CD8-positive, alpha-beta memory T cell (primary cell): ENCODE results near the gene AP1M2. TPM values are rescaled to one million over a fixed set of nuclear protein-coding genes. Genes with fewer than 3 reads are reported as not detected.
A peak's percentile ranks its signal among the peaks of the same experiment; 100 is the strongest.
"Not testable (repeated sequence)": the region's sequence is repeated elsewhere in the genome, so short reads cannot be mapped to it uniquely, and the experiment has no call there.

Source experiments
- CTCF ChIA-PET: fragments of 350-600 bp; sonication (Branson Sonifier 250); formaldehyde crosslinking; loops from one replicate; lab custom pipeline; 2021; ENCODE audit warnings: antibody characterized with exemption; lab: Charles Lee
- POLR2A ChIA-PET: fragments of 350-600 bp; sonication (Branson Sonifier 250); formaldehyde crosslinking; loops from one replicate; lab custom pipeline; 2021; ENCODE audit warnings: antibody characterized with exemption; lab: Charles Lee
- DNase-seq, 5 donors: peaks; one replicate each; pipeline versions ENCODE4 v3.0.0 to v3.0.0-alpha.2; 2020 to 2022; ENCODE audit warnings: mixed read lengths in 1 of 5
- H3K27ac ChIP-seq: one replicate; pipeline ENCODE4 v1.7.0; 2013; ENCODE audit warnings: low read depth, mild to moderate bottlenecking, low read length, moderate library complexity
- H3K27me3 ChIP-seq: 2 replicates; pipeline ENCODE4 v1.7.0; 2013; ENCODE audit warnings: low read length, mild to moderate bottlenecking; ENCODE audit not compliant: insufficient read depth, poor library complexity, severe bottlenecking
- H3K36me3 ChIP-seq: 2 replicates; pipeline ENCODE4 v1.7.0; 2013; ENCODE audit warnings: mild to moderate bottlenecking, low read length, moderate library complexity; ENCODE audit not compliant: insufficient read depth
- H3K4me1 ChIP-seq: 2 replicates; pipeline ENCODE4 v1.7.0; 2013; ENCODE audit warnings: mild to moderate bottlenecking, low read length, moderate library complexity; ENCODE audit not compliant: insufficient read depth
- H3K4me3 ChIP-seq: 2 replicates; pipeline ENCODE4 v1.7.0; 2013; ENCODE audit warnings: mild to moderate bottlenecking, low read length
- H3K9me3 ChIP-seq: 2 replicates; pipeline ENCODE4 v1.7.0; 2013; ENCODE audit warnings: mild to moderate bottlenecking, low read length
- H3K27ac Mint-ChIP-seq, 8 donors: one replicate each; pipeline ENCODE4 v1.8.0; 2020 to 2021; ENCODE audit warnings: mixed read lengths in 8 of 8, mild to moderate bottlenecking in 6 of 8, inconsistent platforms in 3 of 8, moderate library complexity in 3 of 8
- H3K27me3 Mint-ChIP-seq, 2 donors: one replicate each; pipeline ENCODE4 v1.8.0; 2020 to 2021; ENCODE audit warnings: mixed read lengths in 2 of 2, mild to moderate bottlenecking in 1 of 2, moderate library complexity in 1 of 2
- H3K36me3 Mint-ChIP-seq, 3 donors: one replicate each; pipeline ENCODE4 v1.8.0; 2020 to 2021; ENCODE audit warnings: mixed read lengths in 3 of 3, inconsistent platforms in 1 of 3, mild to moderate bottlenecking in 1 of 3
- H3K4me1 Mint-ChIP-seq, 3 donors: one replicate each; pipeline ENCODE4 v1.8.0; 2020 to 2021; ENCODE audit warnings: mixed read lengths in 3 of 3, inconsistent platforms in 1 of 3, mild to moderate bottlenecking in 1 of 3
- H3K4me3 Mint-ChIP-seq, 7 donors: one replicate each; pipeline ENCODE4 v1.8.0; 2020 to 2021; ENCODE audit warnings: mixed read lengths in 7 of 7, mild to moderate bottlenecking in 6 of 7, moderate library complexity in 4 of 7, inconsistent platforms in 2 of 7
- H3K9me3 Mint-ChIP-seq, 5 donors: one replicate each; pipeline ENCODE4 v1.8.0; 2020 to 2022; ENCODE audit warnings: mixed read lengths in 5 of 5, mild to moderate bottlenecking in 3 of 5, moderate library complexity in 2 of 5, inconsistent platforms in 1 of 5
- polyA plus RNA-seq: library from polyadenylated mRNA; unstranded; fragments of 300-500 nt; fragmentation: Illumina TruSeq; gene quantifications from one replicate; pipeline ENCODE4 v1.2.3, GENCODE V29; 2021
- total RNA-seq, 2 experiments: library from RNA; stranded (reverse); gene quantifications; one replicate each; pipeline ENCODE4 v1.2.3, GENCODE V29; 2021

AP1M2 gene
- total and polyA plus RNA-seq, 3 experiments from 2014 or later = not detected

- ChIA-PET CTCF (interaction anchor here (0.5 to 12.1 kb wide), 39 partner anchors 8 to 285 kb away, joined by 3 to 371 read pairs (median 4); partner anchors contain the start of genes KRI1 and QTRT1), POLR2A (interaction anchor here (1.2 to 2.1 kb wide), 3 partner anchors 22 to 72 kb away, joined by 15 to 24 read pairs (median 17); no protein-coding TSS in a partner anchor)
- Histone ChIP-seq H3K4me1 (peaks cover 5% of the 10 kb centered on the region), H3K27me3 (no peaks in the 10 kb centered on the region), H3K27ac (no peak overlapping the region), H3K4me3 (no peak overlapping the region), H3K9me3 (no peaks in the 10 kb centered on the region), H3K36me3 (no peaks in the 10 kb centered on the region)
- peak overlapping the region in 3 of 7 donors; percentile 4 to 23 (median 13) for H3K4me3 Mint-ChIP-seq
- H3K9me3 Mint-ChIP-seq = no peaks in the 10 kb centered on the region
- DNase-seq = peak; percentile 80 to 91 (median 82)
- H3K4me1 Mint-ChIP-seq = peaks cover 15 to 26% (median 18%) of the 10 kb centered on the region in 3 donors
- H3K27ac Mint-ChIP-seq = peak overlapping the region in 3 of 8 donors; percentile 18 to 82 (median 44)
- peaks cover 3 to 5% of the 10 kb centered on the region in 2 donors for H3K27me3 Mint-ChIP-seq
- no peaks in the 10 kb centered on the region for H3K36me3 Mint-ChIP-seq
Observed at GRCh38 chr19:10580979-10581631, 6.0 kb downstream of the AP1M2 start.

GRCh38 chr19:10577951-10578350 lies 9.2 kb downstream of the AP1M2 start:
- no peak overlapping the region for H3K27ac ChIP-seq
- H3K9me3 ChIP-seq = no peaks in the 10 kb centered on the region
- H3K27me3 ChIP-seq = no peaks in the 10 kb centered on the region
- ChIA-PET CTCF (interaction anchor here (1.7 to 12.1 kb wide), 3 partner anchors 68 to 121 kb away, joined by 4 to 371 read pairs (median 90); partner anchors contain the start of gene QTRT1), POLR2A (no interaction called here)
- peaks cover 0 to 3% of the 10 kb centered on the region in 2 donors for H3K27me3 Mint-ChIP-seq
- H3K9me3 Mint-ChIP-seq = no peaks in the 10 kb centered on the region
- no peak for DNase-seq
- no peaks in the 10 kb centered on the region for H3K36me3 ChIP-seq
- H3K4me3 Mint-ChIP-seq = no peak overlapping the region
- no peaks in the 10 kb centered on the region for H3K36me3 Mint-ChIP-seq
- peaks cover 5 to 10% (median 7%) of the 10 kb centered on the region in 3 donors for H3K4me1 Mint-ChIP-seq
- H3K4me3 ChIP-seq = no peak overlapping the region
- H3K27ac Mint-ChIP-seq = no peak overlapping the region
- H3K4me1 ChIP-seq = peaks cover 5% of the 10 kb centered on the region

- H3K27ac Mint-ChIP-seq = peak overlapping the region in 1 of 8 donors; percentile 68
- H3K4me3 ChIP-seq = no peak overlapping the region
Observed at GRCh38 chr19:10575011-10575716, 11.9 kb downstream of the AP1M2 start.

GRCh38 chr19:10574462-10574861 lies 12.7 kb downstream of the AP1M2 start:
- no peaks in the 10 kb centered on the region for H3K9me3 ChIP-seq
- H3K36me3 ChIP-seq = no peaks in the 10 kb centered on the region
- H3K27ac Mint-ChIP-seq = peak overlapping the region in 2 of 8 donors; percentile 68
- DNase-seq = no peak
- H3K27me3 Mint-ChIP-seq = no peaks in the 10 kb centered on the region
- peaks cover 8% of the 10 kb centered on the region for H3K4me1 ChIP-seq
- no peak overlapping the region for H3K4me3 Mint-ChIP-seq
- POLR2A ChIA-PET = no interaction called here
- no peak overlapping the region for H3K4me3 ChIP-seq
- H3K4me1 Mint-ChIP-seq = peaks cover 8 to 12% (median 9%) of the 10 kb centered on the region in 3 donors
- no peaks in the 10 kb centered on the region for H3K36me3 Mint-ChIP-seq
- no peaks in the 10 kb centered on the region for H3K9me3 Mint-ChIP-seq
- H3K27ac ChIP-seq = no peak overlapping the region
- H3K27me3 ChIP-seq = no peaks in the 10 kb centered on the region
- CTCF ChIA-PET = interaction anchor here (0.7 to 12.1 kb wide), 2 partner anchors 32 to 72 kb away, joined by 3 to 371 read pairs; no protein-coding TSS in a partner anchor

More at GRCh38 chr19:10575011-10575716, 11.9 kb downstream of the AP1M2 start:
- DNase-seq = no peak
- Mint-ChIP-seq H3K36me3 (no peaks in the 10 kb centered on the region), H3K27me3 (no peaks in the 10 kb centered on the region), H3K4me1 (peaks cover 7 to 10% (median 8%) of the 10 kb centered on the region in 3 donors), H3K9me3 (no peaks in the 10 kb centered on the region), H3K4me3 (peak overlapping the region in 1 of 7 donors; percentile 62)
- CTCF ChIA-PET = interaction anchor here (0.7 to 12.1 kb wide), 4 partner anchors 32 to 179 kb away, joined by 3 to 371 read pairs (median 3); no protein-coding TSS in a partner anchor
- POLR2A ChIA-PET = interaction anchor here (0.6 kb wide), 2 partner anchors 68 to 90 kb away, joined by 4 to 6 read pairs; no protein-coding TSS in a partner anchor
- no peaks in the 10 kb centered on the region for H3K36me3 ChIP-seq
- no peaks in the 10 kb centered on the region for H3K27me3 ChIP-seq
- H3K27ac ChIP-seq = no peak overlapping the region
- H3K9me3 ChIP-seq = no peaks in the 10 kb centered on the region
- peaks cover 6% of the 10 kb centered on the region for H3K4me1 ChIP-seq

- peaks cover 14 to 18% (median 15%) of the 10 kb centered on the region in 3 donors for H3K4me1 Mint-ChIP-seq
- H3K36me3 ChIP-seq, H3K4me3 ChIP-seq, H3K27me3 Mint-ChIP-seq, H3K27ac ChIP-seq, POLR2A ChIA-PET, H3K9me3 Mint-ChIP-seq, H3K9me3 ChIP-seq, H3K4me3 Mint-ChIP-seq, H3K27me3 ChIP-seq, DNase-seq, H3K36me3 Mint-ChIP-seq, H3K27ac Mint-ChIP-seq: not testable (repeated sequence)
- CTCF ChIA-PET = interaction anchor here (0.6 to 8.4 kb wide), 9 partner anchors 20 to 85 kb away, joined by 3 to 63 read pairs (median 5); no protein-coding TSS in a partner anchor
- H3K4me1 ChIP-seq = peaks cover 12% of the 10 kb centered on the region
Observed at GRCh38 chr19:10573793-10574192, 13.3 kb downstream of the AP1M2 start.

DNA sequence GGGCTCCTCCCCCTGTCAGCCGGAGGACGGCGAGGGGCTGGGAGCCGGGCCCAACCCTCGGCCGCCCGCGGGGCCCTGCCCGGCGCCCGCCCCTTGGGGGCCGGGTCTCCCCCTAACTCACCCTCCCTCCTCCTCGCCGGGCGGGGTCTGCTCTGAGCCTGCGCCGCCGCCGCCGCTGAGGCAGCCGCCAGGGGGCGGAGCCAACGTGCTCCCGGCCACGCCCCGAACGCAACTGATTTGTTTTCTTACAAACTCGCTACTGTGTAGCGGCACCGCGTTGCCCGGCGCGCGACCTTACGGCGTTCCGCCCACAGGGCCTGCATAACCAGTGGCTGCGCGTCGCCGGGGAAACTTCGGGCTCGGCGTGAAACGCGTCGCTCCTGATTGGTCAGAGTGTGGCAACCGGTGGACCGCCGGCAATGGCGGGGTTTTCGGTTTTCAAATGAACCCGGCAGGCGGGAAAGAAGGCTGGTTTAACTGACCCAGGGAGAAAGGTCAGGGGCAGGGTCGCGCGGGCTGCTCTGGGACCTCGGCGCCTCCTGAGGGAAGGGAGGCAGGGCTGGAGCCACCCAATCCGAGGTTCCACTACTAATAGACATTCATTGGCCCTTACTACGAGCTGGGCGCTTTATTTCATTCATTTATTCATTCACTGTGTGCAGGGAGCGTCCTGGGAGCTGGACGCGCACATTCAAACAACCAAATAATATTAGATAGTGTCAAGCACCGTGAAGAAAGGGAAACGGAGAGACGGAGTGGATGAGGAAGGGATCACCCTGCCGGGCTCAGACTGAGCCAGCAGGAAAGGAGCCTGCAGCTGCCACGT lies 18.1 kb downstream of the AP1M2 start, which contains the start of gene CDKN2D:
Gene CDKN2D, minus strand, starts transcription at position 154 of the 826 bp plus-strand sequence. CDS start 326 bp downstream, outside the sequence.
- POLR2A ChIA-PET = interaction anchor here (0.5 to 2.9 kb wide), 7 partner anchors 13 to 235 kb away, joined by 3 to 23 read pairs (median 4); partner anchors contain the start of gene KEAP1
- Mint-ChIP-seq H3K4me3 (peak within 1 kb of the TSS; percentile 86 to 99 (median 97)), H3K9me3 (no peaks in the 10 kb centered on the region), H3K27ac (peak within 1 kb of the TSS; percentile 91 to 100 (median 98)), H3K36me3 (peaks cover 0 to 26% (median 5%) of the 10 kb centered on the region in 3 donors), H3K27me3 (peaks cover 0 to 7% of the 10 kb centered on the region in 2 donors), H3K4me1 (peaks cover 41 to 55% (median 48%) of the 10 kb centered on the region in 3 donors)
- no peaks in the 10 kb centered on the region for H3K27me3 ChIP-seq
- peak; percentile 99 to 100 (median 100) for DNase-seq
- no peaks in the 10 kb centered on the region for H3K9me3 ChIP-seq
- CTCF ChIA-PET = interaction anchor here (0.9 to 8.4 kb wide), 7 partner anchors 15 to 85 kb away, joined by 3 to 63 read pairs (median 4); no protein-coding TSS in a partner anchor
- H3K4me1 ChIP-seq = peaks cover 42% of the 10 kb centered on the region
- peaks cover 5% of the 10 kb centered on the region for H3K36me3 ChIP-seq
- peak within 1 kb of the TSS; percentile 70 for H3K27ac ChIP-seq
- H3K4me3 ChIP-seq = peak within 1 kb of the TSS; percentile 96
